GM18505 (cell line): ENCODE data around the gene DTX3L.

Experiments
- ATAC-seq: cut with Tn5 transposase; IDR thresholded peaks from one replicate; pipeline ENCODE4 v1.9.1; 2021; ENCODE audit not compliant: unreplicated experiment
- POLR2A ChIP-seq: IDR thresholded peaks from 4 replicates; pipeline ENCODE4 v1.6.1; 2011; ENCODE audit warnings: borderline replicate concordance; ENCODE audit not compliant: insufficient read depth, insufficient read length; ENCODE audit errors: extremely low read depth

DTX3L gene

GRCh38 chr3:122576174-122576940 lies 12.2 kb downstream of the DTX3L start:
- peak; percentile 58 for TF ChIP-seq POLR2A
- peak; percentile 79 for ATAC-seq

DNA sequence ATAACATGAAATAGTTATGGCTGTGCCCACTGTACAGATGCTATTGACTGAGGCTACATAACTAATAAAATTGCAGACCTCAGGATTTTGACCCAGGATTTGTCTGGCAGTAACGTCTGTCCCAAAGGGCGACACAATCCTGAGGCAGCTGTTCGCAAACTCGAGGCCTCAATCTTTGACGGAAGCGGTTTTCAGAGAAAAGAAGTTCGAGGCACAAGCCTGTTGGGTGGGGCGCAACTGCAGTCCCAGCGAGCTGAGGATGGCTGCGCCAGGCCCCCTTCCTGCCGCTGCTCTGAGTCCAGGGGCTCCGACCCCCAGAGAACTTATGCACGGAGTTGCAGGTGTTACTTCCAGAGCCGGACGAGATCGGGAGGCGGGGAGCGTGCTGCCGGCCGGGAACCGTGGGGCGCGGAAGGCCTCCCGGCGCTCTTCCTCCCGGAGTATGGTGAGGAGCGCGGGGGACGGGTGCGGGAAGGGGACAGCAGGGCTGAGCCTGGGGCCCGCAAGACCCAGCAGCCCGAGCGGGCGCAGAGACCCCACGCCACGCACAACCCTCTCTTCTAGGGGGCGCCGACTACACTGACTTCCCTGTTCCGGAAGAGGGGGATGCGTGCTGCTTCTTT lies 13.4 kb downstream of the DTX3L start, which contains the start of gene PARP15:
PARP15 (plus strand) TSS at position 242 of the 623 bp plus-strand sequence; CDS start at position 260, 18 bp downstream.
- no peak for ATAC-seq
- peak; percentile 83 for TF ChIP-seq POLR2A

DNA sequence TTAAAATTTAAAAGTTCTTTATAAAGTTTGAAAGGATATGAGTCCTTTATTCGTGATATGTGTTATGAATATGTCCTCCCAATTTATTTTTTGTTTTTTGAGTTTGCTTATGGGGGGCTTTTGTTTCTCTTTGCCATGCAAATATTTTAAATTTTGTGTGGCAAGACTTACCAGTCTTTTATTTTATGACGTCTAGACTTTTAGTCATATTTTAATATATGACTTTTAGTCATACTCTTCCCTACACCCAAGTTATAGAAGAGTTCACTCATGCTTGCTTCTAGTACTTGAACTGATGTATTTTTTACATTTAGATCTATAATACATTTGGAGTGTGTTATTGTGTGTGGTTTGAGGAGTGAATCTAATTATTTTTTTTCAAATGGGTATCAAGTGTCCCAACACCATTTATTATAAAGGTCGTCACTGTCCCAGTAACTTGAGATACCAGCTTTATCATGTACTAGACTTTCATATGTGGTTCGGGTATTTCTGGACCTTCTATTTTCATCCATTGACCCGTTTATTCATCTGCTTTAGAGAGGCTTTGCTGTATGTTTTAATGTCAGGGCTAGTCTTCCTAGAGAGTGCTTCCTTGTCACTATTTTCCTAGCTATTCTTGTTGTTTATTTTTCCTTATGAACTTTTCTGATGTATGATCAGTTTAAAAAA lies 14.1 kb downstream of the DTX3L start:
- no peak for TF ChIP-seq POLR2A
- ATAC-seq, result no peak

DNA sequence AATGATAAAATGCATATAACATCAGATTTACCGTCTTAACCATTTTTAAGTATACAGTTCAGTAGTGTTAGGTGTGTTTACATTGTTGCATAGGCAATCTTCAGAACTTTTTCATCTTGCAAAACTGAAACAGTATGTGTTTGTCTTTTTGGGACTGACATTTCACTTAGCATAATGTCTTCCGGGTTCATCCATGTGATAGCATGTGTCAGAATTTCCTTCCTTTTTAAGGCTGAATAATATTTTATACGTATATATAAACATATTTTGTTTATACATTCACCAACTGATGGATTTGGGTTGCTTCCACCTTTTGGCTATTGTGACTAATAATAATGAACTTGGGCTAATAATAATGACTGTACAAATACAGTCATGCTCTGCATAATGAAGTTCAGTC lies 16.3 kb downstream of the DTX3L start:
- ATAC-seq, result no peak
- no peak for TF ChIP-seq POLR2A

DNA sequence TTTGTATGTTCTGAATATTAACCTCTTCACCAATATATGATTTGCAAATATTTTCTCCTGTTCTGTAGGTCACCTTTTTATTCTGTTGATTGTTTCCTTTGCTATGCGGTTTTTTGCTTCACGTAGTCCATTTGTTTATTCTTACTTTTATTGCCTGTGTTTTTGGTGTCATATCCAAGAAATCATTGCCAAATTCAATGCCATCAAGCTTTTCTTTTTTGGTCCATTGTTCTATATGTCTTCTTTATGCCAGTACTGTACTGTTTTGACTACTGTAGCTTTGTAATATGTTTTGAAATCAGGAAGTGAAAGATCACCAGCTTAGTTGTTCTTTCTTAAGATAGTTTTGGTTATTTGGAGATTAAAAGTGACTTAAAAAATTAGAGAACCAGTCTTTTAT lies 17.5 kb downstream of the DTX3L start:
- no peak for TF ChIP-seq POLR2A

DNA sequence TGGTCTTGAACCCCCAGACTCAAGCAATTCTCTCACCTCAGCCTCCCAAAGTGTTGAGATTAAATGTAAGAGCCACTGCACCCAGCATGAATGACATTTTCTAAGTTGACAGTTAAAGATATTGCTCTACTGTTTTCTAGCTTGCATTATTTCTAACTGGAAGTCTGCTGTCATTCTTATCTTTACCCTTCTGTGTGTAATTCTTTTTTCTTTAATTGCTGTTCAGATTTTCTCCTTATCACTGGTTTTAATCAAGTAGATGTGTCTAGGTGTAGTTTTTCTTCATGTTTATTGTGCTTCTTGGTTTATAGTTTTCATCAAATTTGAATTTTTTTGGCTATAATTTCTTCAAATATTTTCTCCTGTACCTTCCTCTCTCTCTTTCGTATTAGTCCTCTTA lies 18.3 kb downstream of the DTX3L start:
- TF ChIP-seq POLR2A, result no peak
- ATAC-seq, result no peak

More for the DNA sequence above, 17.5 kb downstream of the DTX3L start:
- no peak for ATAC-seq

GRCh38 chr3:122586098-122586497 lies 22.0 kb downstream of the DTX3L start:
- ATAC-seq, result no peak
- no peak for TF ChIP-seq POLR2A

DNA sequence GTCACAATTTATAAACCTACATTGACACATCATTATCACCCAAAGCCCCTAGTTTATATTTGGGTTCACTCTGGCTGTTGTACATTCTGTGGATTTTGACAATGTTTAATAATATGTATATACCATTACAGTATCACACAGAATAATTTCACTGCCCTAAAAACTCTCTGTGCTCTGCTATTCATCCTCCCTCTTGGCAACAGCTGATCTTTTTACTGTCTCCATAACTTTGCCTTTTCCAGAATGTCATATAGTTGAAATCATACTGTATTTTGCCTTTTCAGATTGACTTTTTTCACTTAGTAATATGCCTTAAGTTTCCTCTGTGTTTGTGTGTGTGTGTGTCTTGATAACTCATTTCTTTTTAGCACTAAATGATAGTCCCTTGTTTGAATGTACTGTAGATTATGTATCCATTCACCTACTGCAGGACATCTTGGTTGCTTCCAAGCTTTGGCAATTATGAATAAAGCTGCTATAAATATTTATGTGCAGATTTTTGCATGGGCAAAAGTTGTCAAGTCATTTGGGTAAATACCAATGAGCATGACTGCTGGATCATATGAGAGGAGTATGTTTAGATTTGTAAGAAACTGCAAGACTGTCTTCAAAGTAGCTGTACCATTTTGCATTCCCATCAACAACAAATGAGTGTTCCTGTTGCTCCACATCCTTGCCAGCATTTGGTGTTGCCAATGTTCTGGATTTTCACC lies 22.8 kb downstream of the DTX3L start:
- ATAC-seq, result no peak
- no peak for TF ChIP-seq POLR2A

- no peak for ATAC-seq
- no peak for TF ChIP-seq POLR2A
These were observed 23.4 kb downstream of the DTX3L start for GRCh38 chr3:122587572-122587971.

DNA sequence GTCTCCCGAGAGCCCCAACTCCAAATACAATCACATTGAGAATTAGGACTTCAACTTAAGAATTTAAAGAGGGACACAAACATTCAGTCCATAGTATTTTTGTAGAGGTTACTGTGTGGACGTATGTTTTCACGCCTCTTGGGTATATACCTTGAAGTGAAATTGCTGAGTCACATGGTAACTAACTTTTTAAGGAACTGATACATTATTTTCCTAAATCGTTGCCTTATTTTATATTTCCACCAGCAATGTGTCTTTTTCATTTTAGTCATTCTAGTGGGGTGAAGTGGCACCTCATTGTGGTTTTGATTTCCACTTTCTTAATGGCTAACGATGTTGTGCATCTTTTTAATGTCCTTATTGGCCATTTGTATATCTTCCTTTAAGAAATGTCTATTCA lies 25.2 kb downstream of the DTX3L start:
- peak; percentile 68 for ATAC-seq
- TF ChIP-seq POLR2A, result no peak

DNA sequence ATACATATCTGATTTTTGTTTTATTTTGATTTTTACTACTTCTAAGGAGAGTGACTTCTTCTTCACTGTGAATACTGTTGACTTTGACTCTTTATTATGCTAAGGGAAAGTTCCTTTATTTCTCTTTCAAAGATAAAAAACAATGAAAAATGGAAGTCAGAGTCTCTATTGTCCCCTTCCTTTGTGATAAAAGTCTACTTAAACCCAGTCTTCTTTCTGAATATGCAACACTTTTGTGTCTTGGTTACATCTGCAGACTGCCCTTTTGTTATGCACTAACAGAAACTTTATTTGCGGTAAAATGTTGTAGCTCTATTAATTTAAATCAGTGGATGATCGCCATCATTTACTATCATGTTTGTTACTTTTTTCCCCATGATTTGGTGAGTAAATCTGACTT lies 26.5 kb downstream of the DTX3L start:
- TF ChIP-seq POLR2A, result no peak
- no peak for ATAC-seq

DNA sequence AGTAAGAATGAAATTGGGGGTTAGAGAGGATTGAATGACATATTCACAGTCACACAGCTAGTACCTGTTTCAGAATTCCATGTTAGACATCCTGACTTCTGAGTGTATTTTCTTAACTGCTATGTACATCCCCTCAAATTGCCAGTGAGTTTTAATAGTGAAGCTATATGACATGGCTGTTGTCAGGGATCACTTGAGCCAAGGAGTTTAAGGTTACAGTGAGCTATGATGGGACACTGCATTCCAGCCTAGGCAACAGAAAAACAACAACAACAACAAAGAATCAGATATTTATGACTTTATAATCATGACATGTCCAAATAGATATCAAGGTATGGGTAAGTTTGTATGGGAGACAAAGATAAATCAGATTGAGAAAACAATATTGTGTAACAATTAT lies 29.9 kb downstream of the DTX3L start:
- no peak for ATAC-seq

DNA sequence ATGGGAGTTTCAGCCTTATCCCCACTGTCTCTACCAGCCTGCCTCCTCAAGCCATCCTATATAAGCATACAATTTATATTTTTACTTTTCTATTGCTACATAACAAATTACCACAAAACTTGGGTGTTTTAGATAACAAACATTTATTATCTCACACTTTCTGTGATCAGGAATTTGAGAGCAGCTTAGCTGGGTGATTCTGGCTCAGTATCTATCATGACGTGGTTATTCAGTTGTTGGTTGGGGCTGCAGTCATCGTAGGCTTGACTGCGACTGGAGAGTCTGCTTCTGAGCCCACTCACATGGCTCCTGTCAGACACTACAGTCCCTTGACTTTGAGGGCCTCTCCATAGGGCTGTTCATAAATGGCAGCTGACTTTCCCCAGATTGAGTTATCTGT lies 34.0 kb downstream of the DTX3L start:
- no peak for TF ChIP-seq POLR2A

More for the DNA sequence above, 29.9 kb downstream of the DTX3L start:
- TF ChIP-seq POLR2A, result no peak

More for the DNA sequence above, 34.0 kb downstream of the DTX3L start:
- ATAC-seq, result no peak
